ENCODE results near the gene TMC2.

TMC2 gene

DNA sequence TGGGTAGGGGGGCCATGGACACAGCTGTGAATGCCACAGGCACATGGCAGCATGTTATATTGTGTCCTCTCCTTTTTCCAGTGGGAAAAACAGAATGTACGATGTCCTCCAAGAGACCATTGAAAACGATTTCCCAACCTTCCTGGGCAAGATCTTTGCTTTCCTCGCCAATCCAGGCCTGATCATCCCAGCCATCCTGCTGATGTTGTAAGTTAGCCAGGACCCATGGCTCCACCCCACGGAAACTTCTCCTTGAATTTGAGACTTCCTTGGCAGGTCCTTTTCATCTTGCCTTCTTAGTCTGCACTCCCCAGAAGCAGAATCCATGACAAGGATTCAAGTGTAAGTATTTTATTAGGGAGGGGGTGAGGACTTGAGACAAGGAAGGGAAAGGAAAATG lies 87.8 kb downstream of the TMC2 start:
- no CpG with 5 or more reads among the region's 4 CpGs for WGBS, 2 donors (ENCODE audit: extremely low coverage in 2 of 2, insufficient read length in 2 of 2, insufficient replicate concordance in 1 of 2)
- no peak overlapping the region for H4K91ac ChIP-seq (ENCODE audit: low read depth, low read length, poor library complexity)

DNA sequence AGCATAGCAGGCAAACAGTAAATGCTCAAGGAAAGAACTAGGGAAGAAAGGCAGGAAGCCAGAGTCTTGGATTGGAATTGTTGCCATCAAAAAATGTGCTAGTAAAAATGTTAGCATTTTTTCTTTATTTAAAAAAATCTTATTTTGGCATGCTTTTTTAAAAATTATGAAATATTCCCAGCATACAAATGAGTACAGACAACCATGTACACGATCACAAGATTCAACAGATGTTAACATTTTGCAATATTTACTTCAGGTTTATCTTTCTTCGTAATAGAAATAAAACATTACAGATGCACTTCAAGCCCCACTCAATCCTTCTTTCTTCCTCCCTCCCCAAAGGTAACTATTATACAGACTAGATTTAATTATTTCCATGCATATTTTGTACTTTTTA lies 88.7 kb downstream of the TMC2 start:
- H3K4me2 ChIP-seq (ENCODE audit: insufficient read depth, low read length, poor library complexity, severe bottlenecking), result no peak overlapping the region
- no CpG with 5 or more reads among the region's 2 CpGs for WGBS, 2 donors (ENCODE audit: extremely low coverage in 2 of 2, insufficient read length in 2 of 2, insufficient replicate concordance in 1 of 2)
- H2BK15ac ChIP-seq (ENCODE audit: low read length), result no peak overlapping the region

More for the DNA sequence above, 87.8 kb downstream of the TMC2 start:
- H3K18ac ChIP-seq (ENCODE audit: low read length), result no peak overlapping the region
- H3K27me3 ChIP-seq (ENCODE audit: control insufficient read depth in 3 of 3, insufficient read depth in 3 of 3, low read depth in 1 of 3, low read length in 3 of 3), result peaks cover 0 to 27% (median 0%) of the 10 kb centered on the region in 3 experiments
- H3K4me1 ChIP-seq (ENCODE audit: control insufficient read depth in 2 of 2, insufficient read depth in 1 of 2, low read depth in 1 of 2, low read length in 2 of 2), result no peaks in the 10 kb centered on the region
- no peak overlapping the region for H2BK5ac ChIP-seq (ENCODE audit: low read length)
- H3K79me1 ChIP-seq (ENCODE audit: low read depth, low read length), result no peaks in the 10 kb centered on the region
- no peak overlapping the region for H2BK12ac ChIP-seq (ENCODE audit: low read length)
- H2AFZ ChIP-seq (ENCODE audit: low read length), result no peak overlapping the region
- no peak for DNase-seq (ENCODE audit: low spot score)
- no peak overlapping the region for H4K8ac ChIP-seq (ENCODE audit: low read depth, low read length)
- no peak overlapping the region for H3K23ac ChIP-seq (ENCODE audit: low read depth, low read length, poor library complexity)
- H3K4ac ChIP-seq (ENCODE audit: low read length), result no peak overlapping the region
- H3K14ac ChIP-seq (ENCODE audit: low read length), result no peak overlapping the region
- H3K36me3 ChIP-seq (replicated peaks in 1 of 2; ENCODE audit: control insufficient read depth in 2 of 2, insufficient read depth in 2 of 2, low read length in 2 of 2), result no peaks in the 10 kb centered on the region
- H3K9ac ChIP-seq (ENCODE audit: low read depth, low read length, poor library complexity), result no peak overlapping the region
- H3K4me2 ChIP-seq (ENCODE audit: insufficient read depth, low read length, poor library complexity, severe bottlenecking), result no peak overlapping the region
- H3K4me3 ChIP-seq (ENCODE audit: low read length in 2 of 2), result no peak overlapping the region
- no peak overlapping the region for H3K27ac ChIP-seq (replicated peaks; ENCODE audit: low read length)
- no peak overlapping the region for H2AK5ac ChIP-seq (ENCODE audit: low read depth, low read length)
- no peak overlapping the region for H2BK120ac ChIP-seq (ENCODE audit: low read depth, low read length)
- H2BK15ac ChIP-seq (ENCODE audit: low read length), result no peak overlapping the region
- peaks cover 0 to 9% of the 10 kb centered on the region in 2 donors for H3K9me3 ChIP-seq (replicated peaks in 1 of 2; ENCODE audit: control insufficient read depth in 2 of 2, insufficient read depth in 1 of 2, low read depth in 1 of 2, low read length in 2 of 2)

DNA sequence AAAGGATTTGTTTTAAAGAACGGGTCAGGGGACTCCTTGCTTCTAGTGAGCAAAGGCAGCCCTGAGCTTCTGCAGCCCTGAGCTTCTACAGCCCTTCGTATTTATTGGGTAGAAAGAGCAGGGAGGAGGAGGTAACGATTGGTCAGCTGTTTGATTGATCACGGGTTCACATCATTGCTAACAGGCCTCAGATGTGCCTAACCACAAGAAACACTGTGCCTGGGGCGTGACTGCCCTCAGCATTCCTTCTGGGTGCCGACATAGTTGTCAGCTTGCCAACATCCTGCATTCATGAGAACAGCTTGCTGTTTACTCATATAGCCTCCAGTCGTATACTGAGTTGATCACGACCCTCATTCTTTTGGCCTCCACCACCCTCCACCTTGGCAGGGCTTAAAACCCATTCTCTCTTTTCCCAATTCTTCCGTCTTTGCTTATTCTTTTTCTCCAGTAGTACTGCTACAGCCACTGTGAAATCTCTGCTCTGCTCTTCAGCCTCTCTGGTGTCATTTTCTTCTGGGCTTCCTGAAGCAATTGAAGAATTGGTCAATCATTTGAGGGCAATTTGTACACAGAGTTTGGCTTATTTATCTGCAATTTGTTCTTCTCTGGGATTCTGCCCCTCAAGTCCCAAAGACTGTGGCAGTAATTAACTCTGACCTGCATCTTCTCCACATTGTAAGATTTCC lies 90.6 kb downstream of the TMC2 start:
- Histone ChIP-seq H3K9ac (ENCODE audit: low read depth, low read length, poor library complexity) (no peak overlapping the region), H2AK5ac (ENCODE audit: low read depth, low read length) (no peak overlapping the region), H4K8ac (ENCODE audit: low read depth, low read length) (no peak overlapping the region), H3K23ac (ENCODE audit: low read depth, low read length, poor library complexity) (no peak overlapping the region), H3K4me3 (ENCODE audit: low read length in 2 of 2) (no peak overlapping the region), H2BK5ac (ENCODE audit: low read length) (no peak overlapping the region), H4K91ac (ENCODE audit: low read depth, low read length, poor library complexity) (no peak overlapping the region), H2AFZ (ENCODE audit: low read length) (no peak overlapping the region), H3K4me2 (ENCODE audit: insufficient read depth, low read length, poor library complexity, severe bottlenecking) (no peak overlapping the region), H2BK120ac (ENCODE audit: low read depth, low read length) (no peak overlapping the region), H3K18ac (ENCODE audit: low read length) (no peak overlapping the region), H3K27me3 (ENCODE audit: control insufficient read depth in 3 of 3, insufficient read depth in 3 of 3, low read depth in 1 of 3, low read length in 3 of 3) (peaks cover 0 to 17% (median 0%) of the 10 kb centered on the region in 3 experiments), H3K9me3 (replicated peaks in 1 of 2; ENCODE audit: control insufficient read depth in 2 of 2, insufficient read depth in 1 of 2, low read depth in 1 of 2, low read length in 2 of 2) (peaks cover 0 to 5% of the 10 kb centered on the region in 2 donors), H3K14ac (ENCODE audit: low read length) (no peak overlapping the region), H2BK15ac (ENCODE audit: low read length) (no peak overlapping the region), H3K36me3 (replicated peaks in 1 of 2; ENCODE audit: control insufficient read depth in 2 of 2, insufficient read depth in 2 of 2, low read length in 2 of 2) (no peaks in the 10 kb centered on the region), H3K27ac (replicated peaks; ENCODE audit: low read length) (no peak overlapping the region), H3K4ac (ENCODE audit: low read length) (no peak overlapping the region), H2BK12ac (ENCODE audit: low read length) (no peak overlapping the region), H3K79me1 (ENCODE audit: low read depth, low read length) (no peaks in the 10 kb centered on the region), H3K4me1 (ENCODE audit: control insufficient read depth in 2 of 2, insufficient read depth in 1 of 2, low read depth in 1 of 2, low read length in 2 of 2) (no peaks in the 10 kb centered on the region)
- no CpG with 5 or more reads among the region's 9 CpGs for WGBS, 2 donors (ENCODE audit: extremely low coverage in 2 of 2, insufficient read length in 2 of 2, insufficient replicate concordance in 1 of 2)
- no peak for DNase-seq (ENCODE audit: low spot score)

More for the DNA sequence above, 88.7 kb downstream of the TMC2 start:
- no peak overlapping the region for H3K23ac ChIP-seq (ENCODE audit: low read depth, low read length, poor library complexity)
- no peaks in the 10 kb centered on the region for H3K4me1 ChIP-seq (ENCODE audit: control insufficient read depth in 2 of 2, insufficient read depth in 1 of 2, low read depth in 1 of 2, low read length in 2 of 2)
- no peak overlapping the region for H3K9ac ChIP-seq (ENCODE audit: low read depth, low read length, poor library complexity)
- DNase-seq (ENCODE audit: low spot score), result no peak
- H3K4me3 ChIP-seq (ENCODE audit: low read length in 2 of 2), result no peak overlapping the region
- H3K18ac ChIP-seq (ENCODE audit: low read length), result no peak overlapping the region
- no peak overlapping the region for H4K8ac ChIP-seq (ENCODE audit: low read depth, low read length)
- H2BK5ac ChIP-seq (ENCODE audit: low read length), result no peak overlapping the region
- H3K79me1 ChIP-seq (ENCODE audit: low read depth, low read length), result no peaks in the 10 kb centered on the region
- H4K91ac ChIP-seq (ENCODE audit: low read depth, low read length, poor library complexity), result no peak overlapping the region
- no peak overlapping the region for H2BK120ac ChIP-seq (ENCODE audit: low read depth, low read length)
- H3K36me3 ChIP-seq (replicated peaks in 1 of 2; ENCODE audit: control insufficient read depth in 2 of 2, insufficient read depth in 2 of 2, low read length in 2 of 2), result no peaks in the 10 kb centered on the region
- no peak overlapping the region for H2AFZ ChIP-seq (ENCODE audit: low read length)
- H2AK5ac ChIP-seq (ENCODE audit: low read depth, low read length), result no peak overlapping the region
- no peak overlapping the region for H3K4ac ChIP-seq (ENCODE audit: low read length)
- no peak overlapping the region for H3K27ac ChIP-seq (replicated peaks; ENCODE audit: low read length)
- H3K14ac ChIP-seq (ENCODE audit: low read length), result no peak overlapping the region
- H2BK12ac ChIP-seq (ENCODE audit: low read length), result no peak overlapping the region
- peaks cover 0 to 6% of the 10 kb centered on the region in 2 donors for H3K9me3 ChIP-seq (replicated peaks in 1 of 2; ENCODE audit: control insufficient read depth in 2 of 2, insufficient read depth in 1 of 2, low read depth in 1 of 2, low read length in 2 of 2)
- peaks cover 0 to 27% (median 0%) of the 10 kb centered on the region in 3 experiments for H3K27me3 ChIP-seq (ENCODE audit: control insufficient read depth in 3 of 3, insufficient read depth in 3 of 3, low read depth in 1 of 3, low read length in 3 of 3)

DNA sequence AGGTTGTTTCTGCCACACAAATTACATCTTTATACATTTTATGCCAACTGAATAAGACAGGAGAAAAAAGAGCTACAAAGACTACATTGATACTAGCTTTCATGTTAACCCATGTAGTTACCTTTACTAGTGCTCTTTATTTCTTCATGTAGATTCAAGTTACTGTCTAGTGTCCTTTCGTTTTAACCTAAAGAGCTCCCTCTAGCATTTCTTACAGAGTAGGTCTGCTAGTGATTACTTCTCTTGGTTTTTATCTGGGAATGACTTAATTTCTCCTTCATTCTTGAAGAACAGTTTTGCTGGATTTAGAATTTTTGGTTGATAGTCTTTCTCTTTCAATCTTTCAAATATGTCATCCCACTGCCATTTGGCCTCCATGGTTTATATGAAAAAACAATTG lies 94.9 kb downstream of the TMC2 start:
- H3K14ac ChIP-seq (ENCODE audit: low read length), result no peak overlapping the region
- WGBS, 2 donors (ENCODE audit: extremely low coverage in 2 of 2, insufficient read length in 2 of 2, insufficient replicate concordance in 1 of 2), result no CpG with 5 or more reads among the region's 1 CpG

More for the DNA sequence above, 94.9 kb downstream of the TMC2 start:
- Histone ChIP-seq H3K23ac (ENCODE audit: low read depth, low read length, poor library complexity) (no peak overlapping the region), H4K8ac (ENCODE audit: low read depth, low read length) (no peak overlapping the region), H3K27me3 (ENCODE audit: control insufficient read depth in 3 of 3, insufficient read depth in 3 of 3, low read depth in 1 of 3, low read length in 3 of 3) (no peaks in the 10 kb centered on the region), H3K36me3 (replicated peaks in 1 of 2; ENCODE audit: control insufficient read depth in 2 of 2, insufficient read depth in 2 of 2, low read length in 2 of 2) (no peaks in the 10 kb centered on the region), H3K4me3 (ENCODE audit: low read length in 2 of 2) (no peak overlapping the region), H3K4me2 (ENCODE audit: insufficient read depth, low read length, poor library complexity, severe bottlenecking) (no peak overlapping the region), H2AFZ (ENCODE audit: low read length) (no peak overlapping the region), H2BK5ac (ENCODE audit: low read length) (no peak overlapping the region), H2AK5ac (ENCODE audit: low read depth, low read length) (no peak overlapping the region), H4K91ac (ENCODE audit: low read depth, low read length, poor library complexity) (no peak overlapping the region), H3K18ac (ENCODE audit: low read length) (no peak overlapping the region), H2BK15ac (ENCODE audit: low read length) (no peak overlapping the region), H2BK120ac (ENCODE audit: low read depth, low read length) (no peak overlapping the region), H3K9me3 (replicated peaks in 1 of 2; ENCODE audit: control insufficient read depth in 2 of 2, insufficient read depth in 1 of 2, low read depth in 1 of 2, low read length in 2 of 2) (peaks cover 0 to 3% of the 10 kb centered on the region in 2 donors), H3K4ac (ENCODE audit: low read length) (no peak overlapping the region), H3K9ac (ENCODE audit: low read depth, low read length, poor library complexity) (no peak overlapping the region), H3K79me1 (ENCODE audit: low read depth, low read length) (no peaks in the 10 kb centered on the region), H3K27ac (replicated peaks; ENCODE audit: low read length) (no peak overlapping the region), H3K4me1 (ENCODE audit: control insufficient read depth in 2 of 2, insufficient read depth in 1 of 2, low read depth in 1 of 2, low read length in 2 of 2) (peaks cover 3 to 4% of the 10 kb centered on the region in 2 donors), H2BK12ac (ENCODE audit: low read length) (no peak overlapping the region)
- DNase-seq (ENCODE audit: low spot score), result no peak

All from neuronal stem cell (in vitro differentiated cells).